GM18498 (cell line): Measurements from ENCODE around the gene C1QL3.

Source experiments
- ATAC-seq: cut with Tn5 transposase; IDR thresholded peaks from one replicate; pipeline ENCODE4 v1.9.1; 2021; ENCODE audit warnings: mild to moderate bottlenecking, moderate library complexity; ENCODE audit not compliant: unreplicated experiment

C1QL3 gene

GRCh38 chr10:16497911-16498310 is 23.8 kb downstream of the C1QL3 start:
- no peak for ATAC-seq

GRCh38 chr10:16493884-16494536 is 27.7 kb downstream of the C1QL3 start:
- ATAC-seq, result no peak

DNA sequence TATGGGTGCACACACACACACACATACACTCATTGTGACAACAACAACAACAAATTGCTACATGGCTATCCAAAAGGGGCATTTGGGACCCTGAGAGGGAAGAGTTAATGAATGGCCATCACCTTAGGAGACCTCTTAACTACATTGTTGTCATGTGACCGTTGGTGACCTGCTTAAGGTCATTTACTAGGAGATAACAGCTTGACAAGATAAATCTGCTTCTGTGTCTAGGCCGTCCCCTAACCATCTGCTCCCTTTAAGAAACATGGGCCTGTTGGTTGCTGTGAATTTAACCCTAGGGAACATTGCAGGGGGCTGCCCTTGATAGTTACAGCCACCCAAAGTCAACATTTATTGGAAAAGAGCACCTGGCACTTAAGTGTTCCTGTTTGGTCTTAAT is 29.7 kb downstream of the C1QL3 start:
- no peak for ATAC-seq

- ATAC-seq, result no peak
Observed at GRCh38 chr10:16490511-16490910, 31.2 kb downstream of the C1QL3 start.

DNA sequence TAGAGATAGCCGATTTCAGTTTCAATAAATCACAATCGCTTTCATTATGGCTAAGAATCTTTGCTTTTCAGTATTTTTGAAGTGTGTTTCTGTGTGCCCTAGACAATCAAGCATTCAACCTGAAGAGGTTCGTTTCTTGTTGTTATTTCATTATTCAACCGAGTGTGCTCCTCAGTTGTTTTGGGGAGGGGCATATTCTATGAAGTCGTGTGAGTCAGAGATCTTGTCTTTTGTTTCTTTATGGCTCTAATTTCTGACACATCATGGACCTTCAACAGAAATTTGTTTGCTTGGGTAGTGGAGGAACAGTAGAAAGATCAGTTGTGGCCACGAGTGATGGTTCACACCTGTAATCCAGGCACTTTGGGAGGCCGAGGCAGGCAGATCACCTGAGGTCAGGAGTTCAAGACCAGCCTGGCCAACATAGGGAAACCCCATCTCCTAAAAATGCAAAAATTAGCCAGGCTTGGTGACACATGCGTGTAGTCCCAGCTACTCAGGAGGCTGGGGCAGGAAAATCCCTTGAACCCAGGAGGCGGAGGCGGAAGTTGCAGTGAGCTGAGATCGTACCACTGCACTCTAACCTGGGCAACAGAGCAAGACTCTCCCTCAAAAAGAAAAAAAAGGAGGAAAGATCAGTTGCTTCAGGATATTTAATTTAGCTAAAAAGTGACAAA is 38.3 kb downstream of the C1QL3 start:
- no peak for ATAC-seq

DNA sequence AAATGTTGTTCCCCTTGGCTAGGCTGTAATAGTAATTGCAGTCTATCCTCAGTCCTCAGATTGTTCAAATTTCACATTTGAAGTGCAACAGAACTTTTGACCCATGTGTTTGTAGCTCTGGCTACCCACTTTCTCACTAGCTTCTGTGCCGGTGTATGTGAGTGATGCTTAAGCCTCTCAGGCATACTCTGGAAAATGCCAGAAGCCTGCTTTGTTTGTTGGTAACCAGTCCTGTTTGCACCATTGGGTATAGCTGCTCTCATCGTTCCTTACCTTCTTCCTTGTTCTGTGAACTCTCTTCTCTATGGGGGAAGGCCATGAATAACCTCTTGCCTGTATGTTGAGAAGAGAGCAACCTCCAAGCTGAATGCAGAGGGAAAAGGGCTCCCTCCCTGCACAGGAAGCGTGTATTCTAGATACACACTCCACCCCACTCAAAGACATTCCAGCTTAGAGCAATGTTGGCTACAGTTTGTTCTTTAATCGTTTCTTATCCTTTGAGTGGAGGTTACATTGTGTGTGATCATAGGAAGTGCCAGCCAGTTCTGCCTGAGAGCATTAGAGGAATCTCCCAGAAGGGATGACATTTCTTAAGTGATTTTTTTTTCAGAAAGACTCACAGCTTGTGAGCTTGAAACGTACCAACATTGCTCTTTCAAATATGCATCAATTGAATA is 40.5 kb downstream of the C1QL3 start:
- ATAC-seq, result no peak

DNA sequence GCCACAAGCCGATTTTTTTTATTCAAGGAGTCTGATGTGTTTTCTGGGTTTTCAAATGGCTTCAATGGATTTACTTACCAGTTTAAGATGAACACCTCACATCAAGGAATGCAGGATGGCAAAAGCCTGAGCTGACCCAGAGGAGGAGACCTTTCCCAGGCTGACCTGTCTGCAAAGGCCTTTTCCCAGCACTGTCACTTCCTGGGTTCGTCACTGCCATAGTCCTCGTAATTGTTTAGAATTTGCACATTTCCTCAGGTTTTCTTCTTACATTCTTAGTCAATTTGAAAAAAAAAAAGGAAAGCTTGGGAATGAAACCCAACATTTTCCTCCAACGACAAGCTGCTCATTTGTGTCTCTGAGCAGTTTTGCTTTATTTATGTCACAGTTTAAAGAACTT is 42.9 kb downstream of the C1QL3 start:
- ATAC-seq, result no peak

GRCh38 chr10:16477757-16478156 is 43.9 kb downstream of the C1QL3 start:
- no peak for ATAC-seq

DNA sequence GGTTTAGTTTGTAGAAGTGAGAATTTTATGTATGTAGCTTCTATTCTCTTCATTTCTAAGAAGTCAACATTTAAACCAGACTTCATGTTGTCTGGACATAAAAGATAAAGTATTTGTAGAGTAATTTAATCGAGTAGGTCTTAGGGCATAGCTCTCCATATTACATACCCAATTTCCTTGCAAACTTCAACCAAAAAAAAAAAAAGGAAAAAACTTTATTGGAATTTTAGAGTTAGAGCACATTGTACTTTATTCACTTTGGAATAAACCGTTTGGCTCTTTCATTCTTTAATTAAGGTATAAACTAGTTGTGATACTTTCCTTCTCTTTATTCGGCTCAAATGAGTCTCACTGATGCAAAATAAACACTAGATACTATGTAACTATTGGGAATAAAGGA is 48.9 kb downstream of the C1QL3 start:
- ATAC-seq, result no peak

GRCh38 chr10:16470747-16471146 is 50.9 kb downstream of the C1QL3 start:
- no peak for ATAC-seq

DNA sequence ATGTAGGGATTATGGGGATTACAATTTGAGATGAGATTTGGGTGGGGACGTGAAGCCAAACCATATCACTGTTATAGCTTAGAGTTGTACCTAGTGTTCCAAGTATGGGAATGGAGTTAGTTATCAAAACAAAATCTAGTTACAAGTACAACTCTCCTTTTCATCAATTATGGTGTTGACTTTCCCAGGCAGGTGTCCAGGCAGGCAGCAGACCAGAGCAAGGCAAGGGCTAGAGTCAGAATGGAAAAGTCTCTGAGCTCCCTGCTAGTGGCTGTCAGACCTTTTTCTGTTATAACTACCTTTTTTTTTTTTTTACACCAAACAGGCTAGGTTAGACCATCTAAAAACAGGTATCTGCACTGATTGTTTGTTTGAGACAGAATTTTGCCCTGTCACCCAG is 55.7 kb downstream of the C1QL3 start:
- ATAC-seq, result no peak
